ENCODE results near the gene USP28. TPM values are rescaled to one million over a fixed set of nuclear protein-coding genes. Genes with fewer than 3 reads are reported as not detected.

Gene USP28
- total RNA-seq, 1 donor from 2014 or later: 14.2 TPM

DNA sequence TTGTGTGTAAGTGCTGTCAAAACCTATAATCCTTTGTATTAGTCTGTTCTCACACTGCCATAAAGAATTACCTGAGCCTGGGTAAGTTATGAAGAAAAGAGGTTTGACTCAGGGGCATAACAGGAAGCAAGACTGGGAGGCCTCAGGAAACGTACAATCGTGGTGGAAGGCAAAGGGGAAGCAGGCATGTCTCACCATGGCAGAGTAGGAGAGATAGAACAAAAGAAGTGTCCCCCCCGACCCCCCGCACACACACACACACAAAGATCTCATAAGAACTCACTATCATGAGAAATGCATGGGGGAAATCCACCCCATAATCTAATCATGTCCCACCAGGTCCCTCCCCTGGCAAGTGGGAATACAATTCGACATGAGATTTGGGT, 2.3 kb upstream of the USP28 start:
- DNase-seq (ENCODE audit: low spot score): no peak
- H3K27me3 Mint-ChIP-seq (ENCODE audit: insufficient read depth, low read depth): peaks cover 4% of the 10 kb centered on the region
- H3K9me3 Mint-ChIP-seq: peaks cover 11% of the 10 kb centered on the region

DNA sequence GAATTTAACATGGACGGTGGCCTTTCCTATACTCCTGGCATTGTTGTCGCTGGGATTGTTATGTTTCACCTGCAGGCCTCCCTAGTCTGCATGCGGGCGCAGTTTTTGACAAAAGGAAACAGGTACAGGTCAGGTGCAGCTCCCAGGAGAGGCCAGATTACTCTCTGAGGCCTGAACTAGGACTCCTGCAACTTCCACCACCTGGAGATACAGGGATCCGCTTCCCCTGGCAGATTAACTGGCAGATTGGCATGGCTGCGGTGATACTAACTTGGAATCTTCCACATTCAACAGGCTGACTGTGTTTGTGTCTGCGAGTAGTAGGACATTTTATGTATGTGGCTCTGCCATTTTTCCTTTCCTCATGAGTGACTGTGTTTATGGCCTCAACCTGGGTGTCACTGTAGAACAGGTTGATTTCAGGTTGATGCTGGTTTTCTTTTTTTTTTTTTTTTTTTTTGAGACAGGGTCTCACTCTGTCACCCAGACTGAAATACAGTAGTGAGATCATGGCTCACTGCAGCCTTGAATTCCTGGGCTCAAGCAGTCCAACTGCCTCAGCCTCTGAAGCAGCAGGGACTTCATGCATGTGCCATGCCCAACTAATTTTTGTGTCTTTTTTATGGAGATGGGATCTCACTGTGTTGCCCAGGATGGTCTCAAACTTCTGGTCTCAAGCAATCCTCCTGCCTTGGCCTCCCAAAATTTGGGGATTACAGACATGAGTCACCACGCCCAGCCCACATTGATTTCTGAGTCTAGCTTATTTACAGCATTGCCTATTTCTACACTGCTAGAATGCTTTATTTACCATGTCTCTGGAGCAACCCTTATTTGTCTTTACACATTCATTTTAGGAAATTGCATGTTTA, 1.7 kb upstream of the USP28 start:
- H3K27me3 Mint-ChIP-seq (ENCODE audit: insufficient read depth, low read depth): peaks cover 4% of the 10 kb centered on the region
- Histone ChIP-seq H3F3A (ENCODE audit: low read depth) (peaks cover 17% of the 10 kb centered on the region), H3K4me1 (peaks cover 32% of the 10 kb centered on the region), H3K4me3 (no peak overlapping the region), H3K36me3 (no peaks in the 10 kb centered on the region), H3K79me2 (ENCODE audit: low read depth) (peaks cover 24% of the 10 kb centered on the region), H2AFZ (replicated peaks) (no peak overlapping the region), H3K27ac (no peak overlapping the region), H4K20me1 (ENCODE audit: low read depth) (peaks cover under 1% of the 10 kb centered on the region), H3K9me3 (ENCODE audit: low read depth) (no peaks in the 10 kb centered on the region), H3K4me2 (peak overlapping the region; percentile 93), H3K9ac (no peak overlapping the region), H3K27me3 (peaks cover 24% of the 10 kb centered on the region)
- peak overlapping the region; percentile 100 for H3K27ac Mint-ChIP-seq
- H3K36me3 Mint-ChIP-seq: peaks cover 6% of the 10 kb centered on the region
- H3K4me1 Mint-ChIP-seq: peaks cover 41% of the 10 kb centered on the region
- DNase-seq (ENCODE audit: low spot score): no peak
- H3K9me3 Mint-ChIP-seq: peaks cover 11% of the 10 kb centered on the region
- TF ChIP-seq EZH2phosphoT487 (IDR thresholded peaks at IDR 0.05): no peak
- TF ChIP-seq, protein P1, sequence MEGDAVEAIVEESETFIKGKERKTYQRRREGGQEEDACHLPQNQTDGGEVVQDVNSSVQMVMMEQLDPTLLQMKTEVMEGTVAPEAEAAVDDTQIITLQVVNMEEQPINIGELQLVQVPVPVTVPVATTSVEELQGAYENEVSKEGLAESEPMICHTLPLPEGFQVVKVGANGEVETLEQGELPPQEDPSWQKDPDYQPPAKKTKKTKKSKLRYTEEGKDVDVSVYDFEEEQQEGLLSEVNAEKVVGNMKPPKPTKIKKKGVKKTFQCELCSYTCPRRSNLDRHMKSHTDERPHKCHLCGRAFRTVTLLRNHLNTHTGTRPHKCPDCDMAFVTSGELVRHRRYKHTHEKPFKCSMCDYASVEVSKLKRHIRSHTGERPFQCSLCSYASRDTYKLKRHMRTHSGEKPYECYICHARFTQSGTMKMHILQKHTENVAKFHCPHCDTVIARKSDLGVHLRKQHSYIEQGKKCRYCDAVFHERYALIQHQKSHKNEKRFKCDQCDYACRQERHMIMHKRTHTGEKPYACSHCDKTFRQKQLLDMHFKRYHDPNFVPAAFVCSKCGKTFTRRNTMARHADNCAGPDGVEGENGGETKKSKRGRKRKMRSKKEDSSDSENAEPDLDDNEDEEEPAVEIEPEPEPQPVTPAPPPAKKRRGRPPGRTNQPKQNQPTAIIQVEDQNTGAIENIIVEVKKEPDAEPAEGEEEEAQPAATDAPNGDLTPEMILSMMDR (IDR thresholded peaks at IDR 0.05): no peak
- no peak for TF ChIP-seq EZH2 (IDR thresholded peaks at IDR 0.05)
- peak overlapping the region; percentile 98 for H3K4me3 Mint-ChIP-seq

More for the DNA sequence above, 2.3 kb upstream of the USP28 start:
- Histone ChIP-seq H3K4me2 (no peak overlapping the region), H3F3A (ENCODE audit: low read depth) (peaks cover 14% of the 10 kb centered on the region), H3K9me3 (ENCODE audit: low read depth) (no peaks in the 10 kb centered on the region), H3K79me2 (ENCODE audit: low read depth) (peaks cover 24% of the 10 kb centered on the region), H3K4me1 (peaks cover 31% of the 10 kb centered on the region), H3K4me3 (no peak overlapping the region), H4K20me1 (ENCODE audit: low read depth) (no peaks in the 10 kb centered on the region), H2AFZ (replicated peaks) (no peak overlapping the region), H3K27ac (no peak overlapping the region), H3K27me3 (peaks cover 24% of the 10 kb centered on the region), H3K9ac (no peak overlapping the region), H3K36me3 (no peaks in the 10 kb centered on the region)
- H3K4me3 Mint-ChIP-seq: no peak overlapping the region
- no peak overlapping the region for H3K27ac Mint-ChIP-seq
- TF ChIP-seq, protein P1 (IDR thresholded peaks at IDR 0.05): no peak
- TF ChIP-seq EZH2 (IDR thresholded peaks at IDR 0.05) (no peak), EZH2phosphoT487 (IDR thresholded peaks at IDR 0.05) (no peak)
- H3K4me1 Mint-ChIP-seq: peaks cover 36% of the 10 kb centered on the region
- peaks cover 4% of the 10 kb centered on the region for H3K36me3 Mint-ChIP-seq

DNA sequence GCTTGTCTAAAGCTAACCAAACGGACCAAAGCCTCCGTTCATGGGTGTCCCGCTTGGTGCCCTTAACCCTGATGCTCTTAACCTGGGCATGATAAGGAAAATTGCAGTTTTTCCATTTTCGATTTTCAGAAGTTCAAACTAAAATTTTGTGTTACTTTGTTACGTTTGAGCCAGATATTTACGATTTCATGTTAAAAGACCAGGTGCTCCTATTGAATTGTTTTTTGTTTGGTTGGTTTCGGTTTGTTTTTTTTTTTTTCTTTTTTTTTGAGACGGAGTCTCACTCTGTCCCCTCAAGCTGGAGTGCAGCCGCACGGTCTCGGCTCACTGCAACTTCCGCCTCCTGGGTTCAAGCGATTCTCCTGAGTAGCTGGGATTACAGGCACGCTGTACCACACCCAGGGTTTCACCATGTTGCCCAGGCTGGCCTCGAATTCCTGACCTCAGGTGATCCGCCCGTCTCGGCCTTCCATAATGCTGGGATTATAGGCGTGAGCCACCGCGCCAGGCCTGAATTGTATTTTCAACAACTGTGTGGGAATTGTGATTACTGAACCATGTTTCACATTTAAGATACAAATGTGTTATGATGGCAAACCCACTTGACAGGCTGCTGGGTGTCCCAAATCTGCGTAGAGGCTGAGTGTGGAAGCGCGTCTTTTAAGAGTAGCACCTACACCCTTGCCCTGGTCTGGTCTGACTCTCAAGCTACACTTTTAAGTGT, 864 bp upstream of the USP28 start:
- Histone ChIP-seq H3K9me3 (ENCODE audit: low read depth) (no peaks in the 10 kb centered on the region), H3K4me1 (peaks cover 40% of the 10 kb centered on the region), H3K36me3 (no peaks in the 10 kb centered on the region), H3K79me2 (ENCODE audit: low read depth) (peaks cover 24% of the 10 kb centered on the region), H3K4me3 (peak overlapping the region; percentile 59), H3K9ac (no peak overlapping the region), H3F3A (ENCODE audit: low read depth) (peaks cover 25% of the 10 kb centered on the region), H4K20me1 (ENCODE audit: low read depth) (peaks cover 8% of the 10 kb centered on the region), H3K4me2 (peak overlapping the region; percentile 93), H3K27ac (peak overlapping the region; percentile 64), H3K27me3 (peaks cover 24% of the 10 kb centered on the region), H2AFZ (replicated peaks) (peak overlapping the region; percentile 97)
- H3K27ac Mint-ChIP-seq: peak overlapping the region; percentile 100
- DNase-seq (ENCODE audit: low spot score): no peak
- H3K4me1 Mint-ChIP-seq: peaks cover 45% of the 10 kb centered on the region
- H3K27me3 Mint-ChIP-seq (ENCODE audit: insufficient read depth, low read depth): peaks cover 4% of the 10 kb centered on the region
- TF ChIP-seq, protein P1 (IDR thresholded peaks at IDR 0.05): no peak
- TF ChIP-seq EZH2 (IDR thresholded peaks at IDR 0.05) (no peak), EZH2phosphoT487 (IDR thresholded peaks at IDR 0.05) (no peak)
- peak overlapping the region; percentile 98 for H3K4me3 Mint-ChIP-seq
- H3K9me3 Mint-ChIP-seq: peaks cover 11% of the 10 kb centered on the region
- H3K36me3 Mint-ChIP-seq: peaks cover 8% of the 10 kb centered on the region
